NB4 (cell line): ENCODE measurements around the gene MRPL21.
A peak's percentile ranks its signal among the peaks of the same experiment; 100 is the strongest.
"Not testable (repeated sequence)": the region's sequence is repeated elsewhere in the genome, so short reads cannot be mapped to it uniquely, and the experiment has no call there.

Source experiments
- DNase-seq: peaks from one replicate; pipeline ENCODE4 v3.0.0; 2010; ENCODE audit warnings: low read depth
- H3K4me3 ChIP-seq: one replicate; pipeline ENCODE4 v1.5.1; 2011; ENCODE audit warnings: mild to moderate bottlenecking, low read depth, low read length, moderate library complexity
- MYC ChIP-seq: IDR thresholded peaks from 2 replicates; pipeline ENCODE4 v1.6.1; 2011; ENCODE audit warnings: low read depth, low read length
- POLR2A ChIP-seq: IDR thresholded peaks from 2 replicates; pipeline ENCODE4 v1.6.1; 2011; ENCODE audit warnings: mild to moderate bottlenecking; ENCODE audit not compliant: insufficient read length; ENCODE audit errors: extremely low read depth
- TF ChIP-seq, protein P1 (sequence below): IDR thresholded peaks from one replicate; pipeline ENCODE4 v1.5.1; 2012; ENCODE audit warnings: low read depth, low read length
- TF ChIP-seq, protein P2 (sequence below): IDR thresholded peaks from 2 replicates; pipeline ENCODE4 v1.6.1; 2011; ENCODE audit warnings: low read depth, low read length

MRPL21 gene

DNA sequence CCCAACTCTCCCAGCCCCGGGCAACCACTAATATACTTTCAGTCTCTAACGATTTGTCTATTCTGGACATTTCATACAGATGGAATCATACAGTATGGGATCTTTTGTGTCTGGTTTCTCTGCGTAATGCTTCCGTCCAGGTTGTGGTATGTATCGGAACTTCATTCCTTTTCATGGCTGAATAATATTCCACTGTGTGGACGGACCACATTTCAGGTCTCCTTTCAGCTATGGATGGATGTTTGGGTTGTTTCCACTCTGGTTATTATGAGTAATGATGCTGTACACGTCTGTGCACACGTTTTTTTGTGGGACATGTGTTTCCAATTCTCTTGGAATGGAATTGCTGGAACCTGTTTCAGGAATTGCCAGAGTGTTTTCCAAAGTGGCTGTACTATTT is 44.5 kb downstream of the MRPL21 start:
- H3K4me3 ChIP-seq: no peak overlapping the region
- TF ChIP-seq, protein P1, sequence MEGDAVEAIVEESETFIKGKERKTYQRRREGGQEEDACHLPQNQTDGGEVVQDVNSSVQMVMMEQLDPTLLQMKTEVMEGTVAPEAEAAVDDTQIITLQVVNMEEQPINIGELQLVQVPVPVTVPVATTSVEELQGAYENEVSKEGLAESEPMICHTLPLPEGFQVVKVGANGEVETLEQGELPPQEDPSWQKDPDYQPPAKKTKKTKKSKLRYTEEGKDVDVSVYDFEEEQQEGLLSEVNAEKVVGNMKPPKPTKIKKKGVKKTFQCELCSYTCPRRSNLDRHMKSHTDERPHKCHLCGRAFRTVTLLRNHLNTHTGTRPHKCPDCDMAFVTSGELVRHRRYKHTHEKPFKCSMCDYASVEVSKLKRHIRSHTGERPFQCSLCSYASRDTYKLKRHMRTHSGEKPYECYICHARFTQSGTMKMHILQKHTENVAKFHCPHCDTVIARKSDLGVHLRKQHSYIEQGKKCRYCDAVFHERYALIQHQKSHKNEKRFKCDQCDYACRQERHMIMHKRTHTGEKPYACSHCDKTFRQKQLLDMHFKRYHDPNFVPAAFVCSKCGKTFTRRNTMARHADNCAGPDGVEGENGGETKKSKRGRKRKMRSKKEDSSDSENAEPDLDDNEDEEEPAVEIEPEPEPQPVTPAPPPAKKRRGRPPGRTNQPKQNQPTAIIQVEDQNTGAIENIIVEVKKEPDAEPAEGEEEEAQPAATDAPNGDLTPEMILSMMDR: no peak
- TF ChIP-seq MYC (no peak), POLR2A (no peak)
- TF ChIP-seq, protein P2, sequence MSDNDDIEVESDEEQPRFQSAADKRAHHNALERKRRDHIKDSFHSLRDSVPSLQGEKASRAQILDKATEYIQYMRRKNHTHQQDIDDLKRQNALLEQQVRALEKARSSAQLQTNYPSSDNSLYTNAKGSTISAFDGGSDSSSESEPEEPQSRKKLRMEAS: no peak
- DNase-seq: no peak

DNA sequence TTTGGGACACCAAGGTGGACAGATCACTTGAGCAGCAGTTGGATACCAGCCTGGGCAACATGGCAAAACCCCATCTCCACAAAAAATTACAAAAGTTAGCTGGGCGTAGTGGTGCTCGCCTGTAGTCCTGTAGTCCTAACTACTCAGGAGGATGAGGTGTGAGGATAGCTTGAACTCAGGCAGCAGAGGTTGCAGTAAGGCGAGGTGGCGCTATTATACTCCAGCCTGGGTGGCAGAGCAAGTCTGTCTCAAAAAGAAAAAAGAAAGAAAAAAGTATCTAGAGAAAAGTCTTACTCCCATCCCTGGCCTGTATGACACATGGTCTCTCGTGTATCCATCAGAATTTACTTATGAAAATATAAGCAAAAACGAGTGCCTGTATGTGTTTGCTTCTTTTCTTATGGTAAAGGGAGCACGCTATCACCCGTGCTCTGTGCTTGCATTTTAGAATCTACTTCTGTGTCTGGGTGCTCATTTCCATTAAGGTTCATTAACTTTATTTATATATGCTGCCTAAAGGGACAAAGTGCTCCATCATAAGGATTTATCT is 46.5 kb downstream of the MRPL21 start:
- TF ChIP-seq MYC (no peak), POLR2A (no peak)
- TF ChIP-seq, protein P2: no peak
- TF ChIP-seq, protein P1: no peak
- DNase-seq: no peak
- H3K4me3 ChIP-seq: no peak overlapping the region

DNA sequence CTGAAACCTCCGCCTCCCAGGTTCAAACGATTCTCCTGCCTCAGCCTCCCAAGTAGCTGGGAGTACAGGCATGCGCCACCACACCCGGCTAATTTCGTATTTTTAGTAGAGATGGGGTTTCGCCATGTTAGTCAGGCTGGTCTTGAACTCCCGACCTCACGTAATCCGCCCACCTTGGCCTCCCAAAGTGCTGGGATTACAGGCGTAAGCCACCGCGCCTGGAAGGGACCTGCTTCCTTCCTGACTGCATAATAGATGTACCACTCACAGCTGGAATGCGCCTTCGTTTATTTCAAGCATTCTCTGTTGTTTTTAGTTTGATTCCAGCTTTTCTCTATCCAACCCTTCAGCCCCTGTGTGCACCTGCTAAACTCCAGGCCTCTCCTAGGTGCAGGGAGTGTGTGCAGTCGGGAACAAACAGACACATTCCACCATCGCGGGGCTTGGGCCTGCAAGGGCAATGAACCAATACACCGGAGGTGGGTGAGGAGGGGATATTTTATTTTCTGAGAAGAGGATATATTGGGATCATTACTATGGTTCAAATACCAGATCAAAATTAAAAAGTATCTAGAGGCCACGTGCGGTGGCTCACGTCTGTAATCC is 47.1 kb downstream of the MRPL21 start:
- DNase-seq: not testable (repeated sequence)

DNA sequence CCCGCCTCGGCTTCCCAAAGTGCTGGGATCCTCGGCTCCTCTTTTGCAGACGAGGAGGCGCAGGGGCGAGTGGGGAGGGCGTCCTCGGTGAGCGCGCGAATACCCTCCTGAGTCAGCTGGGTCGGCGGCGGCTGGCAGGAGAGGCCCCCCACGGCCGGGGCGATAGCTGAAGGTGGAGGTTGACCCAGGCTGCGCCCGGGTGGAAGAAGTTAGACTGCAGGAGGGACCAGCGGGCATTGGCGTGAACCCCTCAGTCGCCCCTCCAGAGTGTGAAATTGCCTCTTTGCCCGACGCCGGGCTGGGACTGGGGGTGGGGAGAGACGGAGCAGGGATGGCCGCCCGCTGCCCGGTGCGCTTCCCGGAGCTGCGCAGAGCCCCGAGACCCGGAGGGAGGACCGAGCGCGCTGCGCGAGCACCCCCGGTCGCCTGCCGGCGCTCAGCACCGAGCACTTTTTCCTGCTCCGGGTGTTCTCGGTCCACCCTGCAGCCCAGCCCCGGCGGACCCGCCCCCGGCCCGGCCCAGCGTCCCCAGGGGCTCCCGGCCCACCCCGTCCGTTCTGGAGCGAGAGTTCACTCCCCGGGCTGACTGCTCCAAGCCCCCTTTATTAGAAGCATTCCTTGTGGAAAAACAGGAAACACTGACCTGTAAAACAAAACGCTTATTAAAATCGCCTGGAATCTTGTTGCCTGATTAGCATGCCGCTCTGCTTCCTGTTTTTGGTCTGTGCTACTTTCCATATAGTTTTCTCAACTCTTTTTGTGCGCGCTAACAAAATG is 48.2 kb downstream of the MRPL21 start:
- peak; percentile 83 for DNase-seq
- H3K4me3 ChIP-seq: peak overlapping the region; percentile 51
- TF ChIP-seq, protein P2: no peak
- peak; percentile 42 for TF ChIP-seq POLR2A
- TF ChIP-seq, protein P1: peak; percentile 22
- no peak for TF ChIP-seq MYC

More for the DNA sequence above, 47.1 kb downstream of the MRPL21 start:
- not testable (repeated sequence) for H3K4me3 ChIP-seq

DNA sequence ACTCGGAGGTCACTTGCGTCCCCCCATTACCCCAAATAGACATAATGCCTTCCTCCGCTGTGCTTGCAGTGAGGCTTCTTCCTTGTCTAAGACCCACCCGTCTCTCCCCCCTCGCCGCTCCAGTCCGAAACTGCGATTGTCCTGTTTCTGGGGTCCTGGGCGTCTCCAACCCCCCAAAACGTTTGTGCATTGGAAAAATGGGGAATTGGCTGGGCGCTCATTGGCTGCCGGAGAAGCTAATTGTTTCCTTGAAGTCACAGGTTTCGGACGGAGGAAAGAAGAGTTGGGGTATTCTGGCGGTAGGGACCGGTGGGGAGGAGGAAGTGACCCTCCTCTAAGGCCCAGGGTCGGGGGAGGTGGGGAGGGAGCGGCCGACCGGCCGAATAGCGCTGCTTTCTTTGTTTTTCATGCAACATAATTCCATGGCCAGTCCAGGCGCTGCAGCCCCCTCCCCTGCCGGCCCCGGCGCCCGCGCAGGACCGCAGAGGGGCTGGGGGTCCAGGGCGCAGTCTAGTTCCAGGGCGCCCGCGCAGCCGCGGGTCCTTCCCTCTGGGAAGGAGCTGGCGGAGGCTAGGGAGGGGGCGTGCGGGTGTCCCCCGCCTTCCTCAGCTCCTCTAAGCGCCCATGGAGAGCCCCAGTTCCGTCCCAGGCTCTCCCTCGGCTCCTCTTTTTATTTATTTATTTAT is 49.2 kb downstream of the MRPL21 start:
- DNase-seq: no peak
- TF ChIP-seq POLR2A: no peak
- TF ChIP-seq, protein P1: no peak
- TF ChIP-seq, protein P2: no peak
- no peak overlapping the region for H3K4me3 ChIP-seq

DNA sequence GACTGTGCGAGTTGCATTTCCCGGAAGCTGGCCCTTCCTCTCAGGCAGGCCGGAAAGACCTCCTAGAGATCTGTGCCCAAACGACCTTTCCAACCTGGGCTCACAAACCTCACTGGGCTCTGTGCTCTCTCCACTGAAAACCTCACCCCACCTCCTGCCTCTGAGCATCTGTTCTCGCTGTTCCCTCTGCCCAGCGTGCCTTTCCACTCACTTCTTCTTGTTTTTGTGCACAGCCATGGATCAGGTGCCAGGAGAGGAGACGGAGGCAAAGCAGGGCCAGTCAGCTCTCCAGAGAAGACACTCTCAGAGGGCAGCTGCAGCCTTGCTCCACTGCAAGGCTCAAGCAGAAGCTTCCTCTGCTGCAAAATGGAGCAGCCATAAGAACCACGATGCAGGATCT is 51.0 kb downstream of the MRPL21 start:
- TF ChIP-seq POLR2A (no peak), MYC (no peak)
- TF ChIP-seq, protein P2: no peak
- TF ChIP-seq, protein P1: no peak
- DNase-seq: no peak

More for the DNA sequence above, 51.0 kb downstream of the MRPL21 start:
- no peak overlapping the region for H3K4me3 ChIP-seq
